ENCODE data around the gene SOCS2.

DNA sequence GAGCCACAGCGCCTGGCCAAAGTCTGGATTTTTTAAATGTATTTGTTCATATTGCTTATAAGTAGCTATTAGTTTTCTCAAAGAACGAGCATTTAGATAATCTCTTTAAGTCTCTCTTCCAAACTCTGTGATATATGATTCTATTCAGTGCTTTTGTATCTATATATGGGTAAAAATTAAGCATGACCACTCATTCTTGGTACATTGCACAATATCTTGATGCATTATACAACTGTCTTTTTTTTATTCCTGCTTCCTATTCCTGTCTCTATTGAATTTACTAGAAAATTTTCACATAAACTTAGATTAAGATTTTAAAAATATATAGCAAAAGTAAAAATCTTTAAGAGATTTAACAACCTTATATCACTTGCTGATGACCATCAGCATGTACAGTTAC lies 29.1 kb downstream of the SOCS2 start:
- TF ChIP-seq, protein P1, sequence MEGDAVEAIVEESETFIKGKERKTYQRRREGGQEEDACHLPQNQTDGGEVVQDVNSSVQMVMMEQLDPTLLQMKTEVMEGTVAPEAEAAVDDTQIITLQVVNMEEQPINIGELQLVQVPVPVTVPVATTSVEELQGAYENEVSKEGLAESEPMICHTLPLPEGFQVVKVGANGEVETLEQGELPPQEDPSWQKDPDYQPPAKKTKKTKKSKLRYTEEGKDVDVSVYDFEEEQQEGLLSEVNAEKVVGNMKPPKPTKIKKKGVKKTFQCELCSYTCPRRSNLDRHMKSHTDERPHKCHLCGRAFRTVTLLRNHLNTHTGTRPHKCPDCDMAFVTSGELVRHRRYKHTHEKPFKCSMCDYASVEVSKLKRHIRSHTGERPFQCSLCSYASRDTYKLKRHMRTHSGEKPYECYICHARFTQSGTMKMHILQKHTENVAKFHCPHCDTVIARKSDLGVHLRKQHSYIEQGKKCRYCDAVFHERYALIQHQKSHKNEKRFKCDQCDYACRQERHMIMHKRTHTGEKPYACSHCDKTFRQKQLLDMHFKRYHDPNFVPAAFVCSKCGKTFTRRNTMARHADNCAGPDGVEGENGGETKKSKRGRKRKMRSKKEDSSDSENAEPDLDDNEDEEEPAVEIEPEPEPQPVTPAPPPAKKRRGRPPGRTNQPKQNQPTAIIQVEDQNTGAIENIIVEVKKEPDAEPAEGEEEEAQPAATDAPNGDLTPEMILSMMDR (IDR thresholded peaks at IDR 0.05), result no peak
- TF ChIP-seq POLR2AphosphoS5 (IDR thresholded peaks at IDR 0.05), result no peak
- TF ChIP-seq POLR2A (IDR thresholded peaks at IDR 0.05), result no peak
- no peak for TF ChIP-seq EP300 (IDR thresholded peaks at IDR 0.05)
